ENCODE results near the gene PSME3.

DNA sequence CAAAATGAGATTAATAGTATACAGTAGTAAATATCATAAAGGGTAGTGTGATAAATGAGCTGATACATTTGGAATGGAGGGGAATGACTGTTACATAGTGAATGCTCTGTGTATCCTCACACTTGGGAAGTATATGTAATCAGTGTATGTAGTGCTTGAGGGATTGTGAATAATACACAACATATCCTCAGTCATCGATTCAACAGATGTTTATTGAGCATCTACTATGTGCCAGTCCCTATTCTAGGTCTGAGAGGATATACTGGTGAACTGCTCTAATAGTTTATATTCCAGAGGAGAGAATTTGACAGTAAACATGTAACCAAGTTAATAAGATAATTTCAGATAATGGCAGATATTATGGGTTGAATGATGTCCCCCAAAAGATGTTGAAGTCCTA is 5.7 kb upstream of the PSME3 start:
- TF ChIP-seq, protein P1, sequence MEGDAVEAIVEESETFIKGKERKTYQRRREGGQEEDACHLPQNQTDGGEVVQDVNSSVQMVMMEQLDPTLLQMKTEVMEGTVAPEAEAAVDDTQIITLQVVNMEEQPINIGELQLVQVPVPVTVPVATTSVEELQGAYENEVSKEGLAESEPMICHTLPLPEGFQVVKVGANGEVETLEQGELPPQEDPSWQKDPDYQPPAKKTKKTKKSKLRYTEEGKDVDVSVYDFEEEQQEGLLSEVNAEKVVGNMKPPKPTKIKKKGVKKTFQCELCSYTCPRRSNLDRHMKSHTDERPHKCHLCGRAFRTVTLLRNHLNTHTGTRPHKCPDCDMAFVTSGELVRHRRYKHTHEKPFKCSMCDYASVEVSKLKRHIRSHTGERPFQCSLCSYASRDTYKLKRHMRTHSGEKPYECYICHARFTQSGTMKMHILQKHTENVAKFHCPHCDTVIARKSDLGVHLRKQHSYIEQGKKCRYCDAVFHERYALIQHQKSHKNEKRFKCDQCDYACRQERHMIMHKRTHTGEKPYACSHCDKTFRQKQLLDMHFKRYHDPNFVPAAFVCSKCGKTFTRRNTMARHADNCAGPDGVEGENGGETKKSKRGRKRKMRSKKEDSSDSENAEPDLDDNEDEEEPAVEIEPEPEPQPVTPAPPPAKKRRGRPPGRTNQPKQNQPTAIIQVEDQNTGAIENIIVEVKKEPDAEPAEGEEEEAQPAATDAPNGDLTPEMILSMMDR (IDR thresholded peaks at IDR 0.05) = no peak
- TF ChIP-seq POLR2A (IDR thresholded peaks at IDR 0.05) = no peak

Measured in testis (tissue), 2 donors.